Muscle layer of duodenum (tissue), 2 donors: ENCODE results near the gene SLC6A18.

Source experiments
- H3K27ac ChIP-seq: one replicate; pipeline ENCODE4 v1.7.0; 2013; ENCODE audit warnings: mild to moderate bottlenecking, low read length
- H3K27me3 ChIP-seq: one replicate; pipeline ENCODE4 v1.7.0; 2013; ENCODE audit warnings: low read depth, mild to moderate bottlenecking, control low read depth, low read length
- H3K36me3 ChIP-seq, 2 donors: one replicate each; pipeline ENCODE4 v1.7.0; 2013; ENCODE audit warnings: low read length in 2 of 2, control low read depth in 1 of 2, mild to moderate bottlenecking in 1 of 2; ENCODE audit not compliant: insufficient read depth in 2 of 2, control insufficient read depth in 1 of 2
- H3K4me1 ChIP-seq, 2 donors: one replicate each; pipeline ENCODE4 v1.7.0; 2013; ENCODE audit warnings: low read length in 2 of 2, mild to moderate bottlenecking in 2 of 2, control low read depth in 1 of 2, moderate library complexity in 1 of 2; ENCODE audit not compliant: insufficient read depth in 2 of 2, control insufficient read depth in 1 of 2
- H3K4me3 ChIP-seq, 2 donors: one replicate each; pipeline ENCODE4 v1.7.0; 2013; ENCODE audit warnings: low read length in 2 of 2, low read depth in 1 of 2, mild to moderate bottlenecking in 1 of 2
- H3K9me3 ChIP-seq, 2 donors: one replicate each; pipeline ENCODE4 v1.7.0; 2013; ENCODE audit warnings: low read length in 2 of 2, control low read depth in 1 of 2, mild to moderate bottlenecking in 1 of 2; ENCODE audit not compliant: control insufficient read depth in 1 of 2
- donor health status: healthy.

Gene SLC6A18

DNA sequence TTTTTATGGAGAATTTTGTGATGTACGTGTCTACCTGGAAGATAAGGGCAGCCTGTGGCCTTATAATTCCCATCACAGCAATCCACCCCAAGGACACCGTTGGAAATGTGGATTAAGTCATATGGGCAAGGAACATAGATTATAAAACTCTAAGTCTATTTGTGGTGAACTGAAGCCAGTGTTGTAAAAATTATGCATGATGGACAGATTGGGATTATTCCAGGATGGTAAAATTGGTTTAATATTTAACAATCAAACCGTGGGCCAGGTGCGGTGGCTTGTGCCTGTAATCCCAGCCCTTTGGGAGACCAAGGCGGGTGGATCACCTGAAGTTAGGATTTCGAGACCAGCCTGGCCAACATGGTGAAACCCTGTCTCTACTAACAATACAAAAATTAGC is 36.7 kb upstream of the SLC6A18 start:
- H3K36me3 ChIP-seq: no peaks in the 10 kb centered on the region
- H3K27ac ChIP-seq: no peak overlapping the region
- H3K4me3 ChIP-seq: no peak overlapping the region
- H3K9me3 ChIP-seq: no peaks in the 10 kb centered on the region
- peaks cover 0 to 9% of the 10 kb centered on the region in 2 donors for H3K4me1 ChIP-seq
- peaks cover 8% of the 10 kb centered on the region for H3K27me3 ChIP-seq

DNA sequence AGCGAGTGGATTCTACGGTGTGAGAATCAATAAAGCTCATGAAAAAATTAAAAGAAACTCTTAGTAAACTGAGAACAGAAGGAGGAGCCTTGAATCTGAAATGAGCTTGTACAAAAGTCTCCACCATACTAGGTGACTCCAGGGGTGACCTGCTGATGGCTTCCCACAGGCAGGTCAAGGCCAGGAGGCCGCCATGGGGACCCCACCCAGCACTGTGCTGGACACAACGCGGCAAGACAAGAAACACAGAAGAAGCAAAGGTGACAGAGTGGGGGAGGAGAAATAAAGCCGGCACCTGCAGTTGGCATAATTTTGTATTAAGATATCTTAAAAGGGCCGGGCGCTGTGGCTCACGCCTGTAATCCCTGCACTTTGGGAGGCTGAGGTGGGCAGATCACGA is 35.9 kb upstream of the SLC6A18 start:
- Histone ChIP-seq H3K36me3 (no peaks in the 10 kb centered on the region), H3K27ac (no peak overlapping the region), H3K9me3 (no peaks in the 10 kb centered on the region), H3K27me3 (peaks cover 8% of the 10 kb centered on the region), H3K4me1 (peaks cover 0 to 9% of the 10 kb centered on the region in 2 donors), H3K4me3 (no peak overlapping the region)

DNA sequence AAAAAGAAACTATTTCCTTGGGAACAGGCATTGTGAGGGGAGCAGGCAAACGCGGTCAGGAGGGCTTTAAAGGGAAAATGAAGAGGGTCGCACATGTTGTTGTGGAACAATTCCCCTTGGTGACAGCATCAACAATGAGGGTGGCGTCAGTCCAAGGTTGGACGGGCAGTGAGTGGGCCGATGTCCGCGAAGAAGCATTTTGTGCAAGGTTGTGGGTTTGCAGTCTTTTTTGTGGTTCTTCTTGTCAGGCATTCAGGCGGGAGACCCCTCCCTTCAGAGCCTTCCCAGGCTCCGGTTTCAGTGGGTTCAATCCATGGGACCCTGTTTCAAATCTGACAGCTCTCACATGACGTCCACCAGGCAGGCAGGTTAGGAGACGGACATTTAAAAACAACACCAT is 34.9 kb upstream of the SLC6A18 start:
- H3K36me3 ChIP-seq: no peaks in the 10 kb centered on the region
- H3K9me3 ChIP-seq: peaks cover 0 to 2% of the 10 kb centered on the region in 2 donors
- no peak overlapping the region for H3K27ac ChIP-seq
- H3K4me3 ChIP-seq: no peak overlapping the region
- H3K27me3 ChIP-seq: peaks cover 8% of the 10 kb centered on the region
- peaks cover 0 to 3% of the 10 kb centered on the region in 2 donors for H3K4me1 ChIP-seq

DNA sequence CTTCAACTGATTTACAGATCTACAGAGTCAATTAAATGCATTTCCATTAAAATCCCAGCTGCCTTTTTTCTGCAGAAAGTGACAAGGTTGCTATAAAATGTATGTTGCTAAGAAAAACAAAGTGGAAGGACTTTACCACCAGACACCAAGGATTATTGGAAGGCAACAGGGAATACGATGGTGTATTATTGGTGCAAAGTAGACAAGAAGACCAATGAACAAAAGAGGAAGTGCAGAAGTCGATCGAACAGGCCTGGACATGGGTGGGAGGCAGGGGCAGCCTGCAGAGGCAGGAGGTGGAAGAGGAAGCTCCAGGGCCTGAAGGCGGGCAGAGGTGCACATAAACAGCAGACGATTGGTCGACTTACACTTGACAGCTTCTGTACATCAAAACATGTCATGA is 34.3 kb upstream of the SLC6A18 start:
- Histone ChIP-seq H3K27me3 (peaks cover 8% of the 10 kb centered on the region), H3K4me3 (no peak overlapping the region), H3K27ac (no peak overlapping the region), H3K9me3 (peaks cover 0 to 2% of the 10 kb centered on the region in 2 donors), H3K36me3 (no peaks in the 10 kb centered on the region), H3K4me1 (peaks cover 0 to 3% of the 10 kb centered on the region in 2 donors)

DNA sequence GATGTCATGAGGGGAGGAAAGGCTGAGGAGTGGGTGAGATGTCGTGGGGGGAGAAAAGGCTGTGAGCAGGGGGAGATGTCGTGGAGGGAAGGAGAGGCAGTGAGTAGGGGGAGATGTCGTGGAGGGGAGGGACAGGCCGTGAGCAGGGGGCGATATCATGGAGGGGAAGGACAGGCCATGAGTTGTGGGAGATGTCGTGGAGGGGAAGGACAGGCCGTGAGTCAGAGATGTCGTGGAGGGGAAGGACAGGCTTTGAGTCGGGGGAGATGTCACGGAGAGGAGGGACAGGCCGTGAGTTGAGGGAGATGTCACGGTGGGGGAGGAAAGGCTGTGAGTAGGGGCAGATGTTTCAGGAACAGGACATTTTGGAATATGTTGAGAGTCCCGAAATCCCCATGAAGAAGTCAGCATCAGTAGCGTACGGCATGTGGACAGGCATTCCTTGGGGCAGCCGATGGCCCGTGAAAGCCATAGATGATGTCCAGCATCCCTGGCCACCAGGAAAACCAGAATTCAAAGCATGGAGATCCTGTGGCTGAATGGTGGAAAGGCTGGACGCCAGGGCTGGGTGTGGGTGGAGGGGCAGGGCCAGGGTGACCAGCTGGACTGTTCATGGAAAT is 32.1 kb upstream of the SLC6A18 start:
- Histone ChIP-seq H3K4me3 (no peak overlapping the region), H3K9me3 (peaks cover 0 to 2% of the 10 kb centered on the region in 2 donors), H3K27ac (no peak overlapping the region), H3K4me1 (peaks cover 0 to under 1% of the 10 kb centered on the region in 2 donors), H3K36me3 (no peaks in the 10 kb centered on the region), H3K27me3 (peaks cover 5% of the 10 kb centered on the region)

DNA sequence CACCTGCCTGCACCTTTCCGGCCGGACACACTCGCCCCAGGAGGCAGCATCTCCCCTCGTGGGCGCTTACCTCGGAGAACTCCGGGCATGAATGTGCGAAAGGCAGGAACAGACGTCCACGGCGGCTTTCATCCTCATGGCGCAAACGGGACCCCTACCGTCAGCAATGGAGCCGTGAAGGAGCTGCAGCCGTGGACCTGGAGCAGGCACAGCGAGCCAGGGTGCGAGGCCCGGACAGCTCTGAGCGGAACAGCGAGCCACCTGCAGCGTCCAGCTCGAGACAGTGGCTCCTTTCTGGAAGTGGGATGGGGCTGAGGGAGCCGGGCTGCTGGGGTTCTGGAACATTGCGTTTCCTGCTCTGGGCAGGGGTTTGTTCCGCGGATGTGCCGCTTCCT is 31.6 kb upstream of the SLC6A18 start:
- H3K4me3 ChIP-seq: no peak overlapping the region
- peaks cover 10% of the 10 kb centered on the region for H3K27me3 ChIP-seq
- H3K36me3 ChIP-seq: no peaks in the 10 kb centered on the region
- H3K9me3 ChIP-seq: peaks cover 0 to 2% of the 10 kb centered on the region in 2 donors
- no peaks in the 10 kb centered on the region for H3K4me1 ChIP-seq
- no peak overlapping the region for H3K27ac ChIP-seq

DNA sequence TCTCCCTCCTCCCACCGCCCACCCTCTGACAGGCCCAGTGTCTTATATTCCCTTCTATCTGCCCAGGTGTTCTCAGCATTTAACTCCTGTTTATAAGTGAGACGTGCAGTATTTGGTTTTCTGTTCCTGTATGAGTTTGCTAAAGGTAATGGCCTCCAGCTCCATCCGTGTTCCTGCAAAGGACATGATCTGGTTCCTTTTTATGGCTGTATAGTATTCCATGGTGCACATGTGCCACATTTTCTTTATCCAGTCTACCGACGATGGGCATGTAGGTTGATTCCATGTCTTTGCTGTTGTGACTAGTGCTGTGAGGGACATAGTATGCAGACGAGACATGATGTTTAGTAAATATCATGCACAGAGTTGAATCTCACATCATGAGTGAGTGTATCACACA is 30.8 kb upstream of the SLC6A18 start:
- H3K36me3 ChIP-seq: no peaks in the 10 kb centered on the region
- H3K9me3 ChIP-seq: peaks cover 0 to 2% of the 10 kb centered on the region in 2 donors
- H3K27me3 ChIP-seq: peaks cover 18% of the 10 kb centered on the region
- H3K27ac ChIP-seq: no peak overlapping the region
- no peak overlapping the region for H3K4me3 ChIP-seq
- H3K4me1 ChIP-seq: no peaks in the 10 kb centered on the region

DNA sequence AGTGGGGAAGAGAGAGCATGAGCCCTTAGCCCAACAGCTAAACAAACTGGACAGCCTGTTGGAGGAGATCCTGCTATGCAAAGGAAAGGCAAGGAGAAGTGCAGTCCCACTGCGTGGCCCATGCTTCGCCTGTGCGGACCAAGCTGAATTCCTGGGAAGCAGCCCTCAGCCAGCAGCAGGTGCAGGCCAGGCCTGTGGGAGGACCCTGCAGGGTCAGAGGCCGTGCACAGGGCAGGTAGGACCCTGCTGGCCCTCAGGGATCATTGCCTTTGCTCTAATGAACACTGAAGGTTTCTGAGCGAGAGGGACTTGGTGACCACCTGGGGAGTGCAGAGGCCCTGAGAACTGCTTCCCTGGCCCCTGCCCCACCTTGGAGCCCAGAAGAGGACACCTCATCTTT is 29.7 kb upstream of the SLC6A18 start:
- Histone ChIP-seq H3K4me3 (no peak overlapping the region), H3K9me3 (peaks cover 0 to 2% of the 10 kb centered on the region in 2 donors), H3K36me3 (no peaks in the 10 kb centered on the region), H3K27ac (no peak overlapping the region), H3K27me3 (peaks cover 21% of the 10 kb centered on the region), H3K4me1 (no peaks in the 10 kb centered on the region)

DNA sequence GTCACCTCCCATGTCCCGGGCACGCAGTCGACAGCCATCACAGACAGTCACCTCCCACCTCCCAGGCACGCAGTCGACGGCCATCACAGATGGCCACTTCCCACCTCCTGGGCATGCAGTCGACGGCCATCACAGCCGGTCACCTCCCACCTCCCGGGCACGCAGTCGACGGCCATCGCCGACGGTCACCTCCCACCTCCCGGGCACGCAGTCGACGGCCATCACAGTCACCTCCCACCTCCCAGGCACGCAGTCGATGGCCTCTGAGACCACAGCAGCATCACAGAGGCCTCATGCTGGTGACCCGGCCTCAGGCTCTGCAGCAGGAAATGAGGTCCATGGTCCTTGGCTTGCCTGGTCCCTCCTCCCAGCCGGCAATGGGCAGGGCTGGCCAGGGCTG is 29.3 kb upstream of the SLC6A18 start:
- H3K9me3 ChIP-seq: peaks cover 0 to 2% of the 10 kb centered on the region in 2 donors
- H3K36me3 ChIP-seq: no peaks in the 10 kb centered on the region
- no peaks in the 10 kb centered on the region for H3K4me1 ChIP-seq
- H3K27me3 ChIP-seq: peaks cover 18% of the 10 kb centered on the region
- no peak overlapping the region for H3K27ac ChIP-seq
- no peak overlapping the region for H3K4me3 ChIP-seq

DNA sequence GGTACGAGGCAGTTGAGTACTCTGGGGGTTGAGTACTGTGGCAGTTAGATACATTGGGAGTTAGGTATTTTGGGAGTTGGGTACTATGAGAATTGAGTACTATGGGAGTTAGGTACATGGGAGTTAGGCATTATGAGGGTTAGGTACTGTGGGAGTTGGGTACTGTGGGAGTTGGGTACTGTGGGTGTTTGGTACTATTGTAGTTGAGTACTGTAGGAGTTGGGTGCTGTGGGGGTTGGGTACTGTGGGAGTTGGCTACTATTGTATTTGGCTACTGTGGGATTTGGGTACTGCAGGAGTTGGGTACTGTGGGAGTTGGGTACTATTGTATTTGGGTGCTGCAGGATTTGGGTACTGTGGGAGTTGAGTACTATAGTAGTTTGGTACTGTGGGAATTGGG is 28.6 kb upstream of the SLC6A18 start:
- H3K4me3 ChIP-seq: no peak overlapping the region
- H3K4me1 ChIP-seq: no peaks in the 10 kb centered on the region
- no peak overlapping the region for H3K27ac ChIP-seq
- peaks cover 0 to 2% of the 10 kb centered on the region in 2 donors for H3K9me3 ChIP-seq
- H3K27me3 ChIP-seq: peaks cover 18% of the 10 kb centered on the region
- no peaks in the 10 kb centered on the region for H3K36me3 ChIP-seq

DNA sequence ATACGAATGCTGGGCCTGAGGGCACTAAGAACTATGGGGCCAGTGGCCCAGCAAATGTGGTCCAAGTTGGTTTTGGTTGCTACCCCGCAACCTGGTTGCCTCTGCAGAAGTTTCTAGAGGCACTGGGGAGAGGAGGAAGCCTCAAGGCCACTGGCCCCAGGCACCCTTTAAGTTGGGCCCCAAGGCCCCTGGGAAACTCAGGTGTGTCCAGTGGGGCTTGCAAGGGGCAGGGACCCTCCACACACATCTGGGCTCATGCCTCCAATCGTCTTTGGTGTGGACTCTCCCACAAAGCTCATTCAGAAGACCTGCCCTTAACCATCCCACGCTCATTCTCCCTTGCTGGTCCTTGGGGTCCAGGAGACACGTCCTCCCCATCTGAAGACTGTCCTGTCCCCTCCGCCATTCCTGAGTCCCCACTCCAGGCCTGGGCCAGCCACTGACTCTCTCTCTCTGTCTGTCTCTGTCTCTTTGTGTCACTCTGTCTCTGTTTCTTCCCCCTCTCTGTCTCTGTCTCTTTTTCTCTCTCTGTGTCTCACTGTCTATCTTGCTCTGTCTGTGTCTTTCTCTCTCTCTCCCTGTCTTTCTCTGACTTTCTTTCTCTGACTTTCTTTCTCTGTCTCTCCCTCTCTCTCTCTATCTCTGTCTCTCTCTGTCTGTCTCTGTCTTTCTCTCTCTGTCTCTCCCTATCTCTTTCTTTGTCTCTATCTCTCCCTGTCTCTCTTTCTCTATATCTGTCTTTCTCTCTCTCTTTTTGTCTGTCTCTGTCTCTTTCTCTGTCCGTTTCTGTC is 27.1 kb upstream of the SLC6A18 start:
- Histone ChIP-seq H3K36me3 (no peaks in the 10 kb centered on the region), H3K4me3 (no peak overlapping the region), H3K9me3 (peaks cover 0 to 2% of the 10 kb centered on the region in 2 donors), H3K27ac (no peak overlapping the region), H3K4me1 (no peaks in the 10 kb centered on the region), H3K27me3 (peaks cover 18% of the 10 kb centered on the region)

DNA sequence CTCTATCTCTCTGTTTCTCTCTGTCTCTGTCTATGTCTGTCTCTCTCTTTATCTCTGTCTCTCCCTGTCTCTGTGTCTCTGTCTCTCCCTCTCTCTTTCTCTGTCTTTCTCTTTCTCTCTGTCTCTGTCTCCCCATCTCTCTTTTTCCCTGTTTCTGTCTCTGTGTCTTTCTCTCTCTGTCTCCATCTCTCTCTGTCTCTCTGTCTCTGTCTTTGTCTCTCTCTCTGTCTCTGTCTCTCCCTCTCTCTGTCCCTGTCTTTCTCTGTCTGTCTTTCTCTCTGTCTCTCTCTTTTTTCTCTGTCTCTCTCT is 25.9 kb upstream of the SLC6A18 start:
- Histone ChIP-seq H3K27me3 (peaks cover 18% of the 10 kb centered on the region), H3K9me3 (peaks cover 0 to 2% of the 10 kb centered on the region in 2 donors), H3K36me3 (no peaks in the 10 kb centered on the region), H3K27ac (no peak overlapping the region), H3K4me1 (no peaks in the 10 kb centered on the region), H3K4me3 (no peak overlapping the region)
